Right lobe of liver (tissue), 6 donors: ENCODE measurements around the gene ZFYVE16. TPM values are rescaled to one million over a fixed set of nuclear protein-coding genes. Genes with fewer than 3 reads are reported as not detected.
"Not testable (repeated sequence)": the region's sequence is repeated elsewhere in the genome, so short reads cannot be mapped to it uniquely, and the experiment has no call there.

Experiments used
- ATAC-seq, 4 donors: fragments of 200-7000 bp; cut with Tn5 transposase; one replicate each; pipeline ENCODE4 v1.9.1; 2020; ENCODE audit warnings: mild to moderate bottlenecking in 4 of 4, moderate library complexity in 4 of 4
- DNase-seq, 3 donors: peaks; one replicate each; pipeline ENCODE4 v3.0.0-alpha.2; 2020
- H3K27ac ChIP-seq, 3 donors: fragments of 200-600 bp; one replicate each; pipeline ENCODE4 v1.8.0; 2022
- H3K27me3 ChIP-seq, 2 donors: fragments of 200-600 bp; one replicate each; pipeline ENCODE4 v1.8.0; 2022
- H3K36me3 ChIP-seq, 4 donors: fragments of 200-600 bp; sonication (generic) in 1 of 4; one replicate each; pipeline versions ENCODE4 v1.5.1 to v1.8.0; 2017 to 2022; ENCODE audit warnings: control low read depth in 1 of 4
- H3K4me1 ChIP-seq, 4 donors: fragments of 200-600 bp; sonication (generic) in 1 of 4; one replicate each; pipeline versions ENCODE4 v1.5.1 to v1.8.0; 2017 to 2022; ENCODE audit warnings: control low read depth in 1 of 4
- H3K4me3 ChIP-seq, 3 donors: fragments of 200-600 bp; one replicate each; pipeline ENCODE4 v1.8.0; 2022
- H3K9me3 ChIP-seq, 4 donors: fragments of 200-600 bp; sonication (generic) in 1 of 4; one replicate each; pipeline versions ENCODE4 v1.5.1 to v1.8.0; 2017 to 2022; ENCODE audit warnings: control low read depth in 1 of 4
- CTCF ChIP-seq, 4 donors: fragments of 200-600 bp in 3 of 4; fragments of 450-650 bp in 1 of 4; IDR thresholded peaks; one replicate each; pipeline versions ENCODE4 v1.5.1 to v1.8.0; 2016 to 2022; ENCODE audit warnings: antibody characterized with exemption in 4 of 4, mild to moderate bottlenecking in 2 of 4
- POLR2A ChIP-seq: fragments of 450-650 bp; IDR thresholded peaks from one replicate; pipeline ENCODE4 v1.6.1; 2017; ENCODE audit warnings: antibody characterized with exemption, mild to moderate bottlenecking
- WGBS: methylation state at CpG from one replicate; pipeline ENCODE4 v1.1.6; 2018; ENCODE audit warnings: low coverage, low lambda C conversion rate; ENCODE audit not compliant: insufficient coverage; ENCODE audit errors: missing lambda C conversion rate; 5-methylcytosine and 5-hydroxymethylcytosine counted together
- intact Hi-C, 2 donors: fragments of 100-400 bp; cut with DNase I; formaldehyde crosslinking; loops; one replicate each; pipeline versions ENCODE4 v1.11.2 to v1.14.1; 2022
- total RNA-seq, 6 experiments: library from RNA; depleted of rRNA in 2 of 6; stranded (reverse); fragments of >200 nt in 2 of 6; fragmentation: NEBNext Ultra II Directional in 3 of 6; extraction: Animal tissue kit (Norgen Biotek cat#: 25700) in 3 of 6; gene quantifications; one replicate each; pipeline versions ENCODE4 v1.1.0 to v1.2.4, GENCODE V29; 2016 to 2023
- donor health status: DM: no; HTN: yes; CAD: no.
- donor health status: DM: no; HTN: no; CAD: no.
- donor health status: DM: no; HTN: no; CAD: no.
- donor health status: DM: no; HTN: yes; CAD: no.
- donor health status: DM: no; HTN: yes; CAD: no.

The ZFYVE16 gene
- total RNA-seq, 6 experiments from 2014 or later: 9.3 to 23.1 (median 14.0) TPM

GRCh38 chr5:80382488-80382887 lies 25.4 kb upstream of the ZFYVE16 start:
- H3K9me3 ChIP-seq: no peaks in the 10 kb centered on the region
- WGBS: 85% methylated on average over 4 of the region's 4 CpGs
- intact Hi-C loops: no loop called here

GRCh38 chr5:80387063-80387768 lies 20.6 kb upstream of the ZFYVE16 start:
- Histone ChIP-seq H3K36me3 (no peaks in the 10 kb centered on the region), H3K9me3 (no peaks in the 10 kb centered on the region), H3K4me3 (no peak overlapping the region), H3K27me3 (no peaks in the 10 kb centered on the region), H3K4me1 (no peaks in the 10 kb centered on the region), H3K27ac (no peak overlapping the region)
- intact Hi-C loops: no loop called here
- 50% methylated on average over 2 of the region's 3 CpGs for WGBS
- TF ChIP-seq POLR2A: no peak
- no peak for TF ChIP-seq CTCF (IDR thresholded peaks at IDR 0.05)
- DNase-seq (no peak), ATAC-seq (peak in 1 of 4 donors; percentile 53)

More at GRCh38 chr5:80382488-80382887, 25.4 kb upstream of the ZFYVE16 start:
- ATAC-seq (no peak), DNase-seq (no peak)
- no peaks in the 10 kb centered on the region for H3K36me3 ChIP-seq
- no peaks in the 10 kb centered on the region for H3K27me3 ChIP-seq
- TF ChIP-seq CTCF (IDR thresholded peaks at IDR 0.05): no peak
- no peak for TF ChIP-seq POLR2A
- H3K4me3 ChIP-seq: no peak overlapping the region
- H3K4me1 ChIP-seq: no peaks in the 10 kb centered on the region
- no peak overlapping the region for H3K27ac ChIP-seq

GRCh38 chr5:80389580-80389979 lies 18.3 kb upstream of the ZFYVE16 start:
- Histone ChIP-seq H3K4me3 (no peak overlapping the region), H3K27me3 (no peaks in the 10 kb centered on the region)

GRCh38 chr5:80390413-80390812 lies 17.5 kb upstream of the ZFYVE16 start:
- DNase-seq, H3K27ac ChIP-seq, H3K36me3 ChIP-seq, intact Hi-C loops, ATAC-seq, H3K27me3 ChIP-seq, H3K4me1 ChIP-seq, H3K9me3 ChIP-seq, H3K4me3 ChIP-seq: not testable (repeated sequence)
- WGBS: 59% methylated on average over 3 of the region's 3 CpGs

More at GRCh38 chr5:80389580-80389979, 18.3 kb upstream of the ZFYVE16 start:
- TF ChIP-seq CTCF (IDR thresholded peaks at IDR 0.05) (no peak), POLR2A (no peak)
- DNase-seq (peak; percentile 53 to 58 (median 56)), ATAC-seq (peak in 2 of 4 donors; percentile 51 to 57)
- H3K27ac ChIP-seq: no peak overlapping the region
- no peaks in the 10 kb centered on the region for H3K36me3 ChIP-seq
- intact Hi-C loops: no loop called here
- H3K9me3 ChIP-seq: no peaks in the 10 kb centered on the region
- 46% methylated on average over 6 of the region's 9 CpGs for WGBS
- H3K4me1 ChIP-seq: no peaks in the 10 kb centered on the region

GRCh38 chr5:80391267-80391666 lies 16.6 kb upstream of the ZFYVE16 start:
- H3K36me3 ChIP-seq, ATAC-seq, intact Hi-C loops: not testable (repeated sequence)

More at GRCh38 chr5:80391267-80391666, 16.6 kb upstream of the ZFYVE16 start:
- DNase-seq, H3K27me3 ChIP-seq, H3K27ac ChIP-seq, H3K4me3 ChIP-seq, H3K4me1 ChIP-seq, H3K9me3 ChIP-seq: not testable (repeated sequence)
